ENCODE results near the gene KAZALD1.

The KAZALD1 gene

DNA sequence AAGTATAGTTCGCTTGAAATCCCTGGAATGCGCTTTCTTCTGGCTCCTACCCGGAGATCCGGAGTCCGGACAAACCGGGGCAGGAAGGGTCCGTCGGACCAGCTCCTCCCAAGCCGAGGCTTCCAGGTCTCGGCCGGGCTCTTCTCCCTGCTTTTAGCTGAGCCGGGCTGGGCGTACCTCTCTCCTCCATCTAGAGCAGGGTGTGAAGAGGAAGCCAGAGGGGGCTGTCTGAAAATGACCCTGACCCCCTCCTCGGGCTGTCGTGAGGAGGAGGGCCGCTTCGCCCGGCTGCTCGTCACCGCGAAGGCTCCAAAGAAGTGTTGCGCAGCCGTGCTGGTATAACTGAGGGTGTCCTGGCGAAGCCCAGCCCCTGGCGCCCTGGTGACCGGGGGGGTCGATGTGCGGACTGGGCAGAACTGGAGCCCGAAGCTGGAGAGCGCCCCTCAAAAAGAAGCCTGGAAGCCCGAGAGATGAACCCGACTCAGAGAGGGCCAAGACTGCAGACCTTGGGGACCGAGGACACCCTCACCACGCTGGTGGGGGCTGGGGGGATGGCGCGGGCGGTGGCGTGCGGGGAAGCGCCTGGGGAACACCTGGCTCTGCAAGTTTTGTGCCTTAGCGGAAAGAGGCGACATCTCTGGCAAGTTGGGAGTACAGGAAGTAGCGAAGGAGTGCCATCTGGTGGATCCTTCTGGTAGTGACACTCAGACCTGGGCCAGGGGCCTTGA lies 5.7 kb downstream of the KAZALD1 start:
- peak; percentile 79 for DNase-seq

DNA sequence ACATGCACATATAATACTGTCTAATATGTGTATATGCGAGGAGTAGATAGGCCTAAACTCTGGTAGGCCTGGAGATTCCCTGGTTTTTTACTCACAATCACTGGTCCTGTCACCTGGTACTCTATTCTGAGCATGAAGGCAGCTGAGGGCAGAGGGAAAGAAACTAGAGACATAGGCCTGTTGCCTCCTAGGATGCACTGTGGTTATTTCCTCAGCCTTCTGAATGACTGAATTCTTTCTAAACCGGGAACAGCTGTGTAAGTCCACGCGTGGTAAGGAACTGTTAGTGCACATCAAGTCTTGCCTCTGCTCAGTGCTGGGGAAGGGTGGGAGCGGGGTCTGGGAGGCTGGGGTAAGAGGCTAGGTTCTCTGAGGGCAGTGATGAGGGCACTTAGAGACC lies 7.7 kb downstream of the KAZALD1 start:
- no peak for DNase-seq

DNA sequence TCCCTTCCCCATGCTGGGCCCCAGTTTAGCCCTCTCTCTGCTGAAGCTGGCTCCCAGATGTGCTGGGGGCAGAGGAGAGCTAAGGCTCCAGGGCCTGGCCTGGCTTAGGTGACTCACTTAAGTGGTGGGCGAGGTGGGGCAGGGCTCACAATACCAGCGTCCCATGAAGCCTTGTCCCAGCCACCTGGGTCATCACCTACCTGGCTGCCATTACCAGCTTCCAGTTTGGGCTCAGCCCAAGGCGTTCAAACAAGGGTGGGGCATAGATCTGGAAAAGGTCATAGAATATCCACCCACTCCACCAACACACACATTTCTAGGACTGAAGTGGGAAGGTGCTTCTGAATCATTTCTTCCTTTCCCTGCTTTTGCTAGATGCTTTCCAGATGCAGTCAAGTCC lies 8.3 kb downstream of the KAZALD1 start:
- DNase-seq = no peak

DNA sequence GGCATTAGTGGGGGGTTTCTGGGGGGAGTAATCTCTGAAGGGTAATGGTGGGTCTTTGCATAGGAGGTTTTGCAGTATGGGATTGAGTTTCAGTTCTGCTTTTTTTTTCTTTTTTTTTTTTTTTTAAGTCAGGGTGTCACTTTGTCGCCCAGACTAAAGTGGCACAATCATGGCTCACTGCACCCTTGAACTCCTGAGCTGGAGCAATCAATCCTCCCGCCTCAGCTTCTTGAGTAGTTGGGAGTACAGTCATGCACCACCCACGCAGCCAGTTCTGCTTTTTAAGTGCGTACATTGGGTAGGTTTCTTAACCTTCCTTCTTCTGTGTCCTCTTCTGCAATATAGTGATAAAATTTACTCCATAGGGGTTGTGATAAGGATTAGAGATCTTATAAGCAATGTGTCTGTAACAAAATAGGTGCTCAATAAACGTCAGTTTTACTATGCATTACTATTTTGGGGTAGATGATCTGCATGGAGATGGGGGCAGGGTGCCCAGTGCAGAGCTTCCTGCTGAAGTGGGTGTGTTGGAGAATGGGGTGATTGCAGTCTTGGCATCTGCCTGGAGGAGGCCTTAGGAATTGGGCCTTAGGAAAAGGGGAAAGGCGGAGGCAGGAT lies 9.6 kb downstream of the KAZALD1 start:
- DNase-seq = peak; percentile 48

- DNase-seq = no peak
Observed at GRCh38 chr10:101071885-101072433, 10.2 kb downstream of the KAZALD1 start.

- no peak for DNase-seq
Observed at GRCh38 chr10:101072923-101073322, 11.1 kb downstream of the KAZALD1 start.

DNA sequence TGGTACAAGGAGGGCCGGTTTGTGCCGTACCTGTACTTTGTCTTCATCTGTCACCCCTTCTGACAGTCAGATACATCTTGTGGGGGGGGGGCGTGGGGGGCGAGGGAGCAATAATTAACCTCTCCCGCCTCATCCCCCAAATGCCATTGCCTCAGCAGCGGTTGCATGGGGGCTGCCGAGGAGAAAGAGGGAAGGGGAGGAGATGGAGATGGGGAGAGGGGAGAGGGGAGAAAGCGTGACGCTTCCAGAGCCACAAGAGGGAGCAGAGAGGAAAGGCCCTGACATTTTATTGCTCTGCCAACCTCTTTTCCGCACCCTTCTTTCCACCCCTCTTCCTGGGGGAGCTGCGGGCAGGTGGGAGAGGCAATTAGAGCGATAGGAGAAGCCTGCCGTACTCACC lies 11.8 kb downstream of the KAZALD1 start:
- no peak for DNase-seq

DNA sequence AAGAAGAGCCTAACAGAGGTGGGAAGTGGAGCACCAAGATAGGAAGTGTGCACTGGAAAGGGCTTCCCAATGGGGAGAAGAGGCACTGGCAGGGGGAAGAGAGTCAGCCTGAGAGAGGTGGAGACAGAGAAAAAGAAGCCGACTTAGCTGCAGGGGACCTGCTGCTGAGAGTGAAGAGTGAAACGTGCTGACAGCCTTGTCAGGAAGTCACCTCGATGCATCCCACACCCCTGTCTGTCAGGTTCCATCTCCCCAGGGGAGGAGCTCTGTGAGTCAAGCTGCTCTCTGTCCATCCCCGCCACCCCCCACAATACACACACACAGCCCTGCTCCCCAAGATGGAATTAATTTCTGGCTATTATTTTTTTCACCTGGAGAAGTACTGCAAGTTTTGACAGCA lies 14.0 kb downstream of the KAZALD1 start:
- no peak for DNase-seq

DNA sequence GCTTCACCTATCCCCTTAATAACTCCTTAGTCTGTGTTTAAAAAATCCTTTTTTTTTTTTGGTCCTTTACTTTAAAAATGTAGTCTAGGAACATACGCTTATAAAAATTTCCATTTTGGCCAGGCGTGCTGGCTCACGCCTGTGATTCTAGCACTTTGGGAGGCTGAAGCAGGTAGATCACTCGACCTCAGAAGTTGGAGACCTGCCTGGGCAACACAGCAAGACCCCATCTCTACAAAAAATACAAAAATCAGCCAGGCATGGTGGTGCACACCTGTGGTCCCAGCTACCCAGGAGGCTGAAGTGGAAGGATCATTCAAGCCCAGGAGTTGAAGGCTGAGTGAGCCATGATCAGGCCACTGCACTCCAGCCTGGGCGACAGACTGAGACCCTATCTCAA lies 14.8 kb downstream of the KAZALD1 start:
- no peak for DNase-seq

DNA sequence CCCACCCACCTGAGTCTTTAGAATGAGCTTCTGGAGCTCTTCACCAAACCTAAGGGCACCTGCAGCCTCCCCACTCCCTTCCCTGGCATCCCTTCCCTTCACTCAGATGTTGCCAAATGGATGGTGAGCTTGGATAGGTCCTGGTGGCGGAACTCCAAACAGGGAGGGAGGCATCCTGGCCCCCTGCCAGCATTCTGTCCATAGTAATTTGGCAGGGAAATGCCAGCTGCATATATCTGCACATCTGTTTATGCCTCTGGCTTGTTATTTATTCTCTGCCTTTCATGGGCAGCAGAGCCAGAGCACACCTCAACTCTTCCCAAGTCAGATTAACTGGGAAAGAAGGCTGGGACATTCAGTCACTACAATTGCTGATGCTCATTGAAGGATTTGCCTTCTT lies 18.1 kb downstream of the KAZALD1 start:
- no peak for DNase-seq

- no peak for DNase-seq
Observed at GRCh38 chr10:101080933-101081931, 19.4 kb downstream of the KAZALD1 start.

DNA sequence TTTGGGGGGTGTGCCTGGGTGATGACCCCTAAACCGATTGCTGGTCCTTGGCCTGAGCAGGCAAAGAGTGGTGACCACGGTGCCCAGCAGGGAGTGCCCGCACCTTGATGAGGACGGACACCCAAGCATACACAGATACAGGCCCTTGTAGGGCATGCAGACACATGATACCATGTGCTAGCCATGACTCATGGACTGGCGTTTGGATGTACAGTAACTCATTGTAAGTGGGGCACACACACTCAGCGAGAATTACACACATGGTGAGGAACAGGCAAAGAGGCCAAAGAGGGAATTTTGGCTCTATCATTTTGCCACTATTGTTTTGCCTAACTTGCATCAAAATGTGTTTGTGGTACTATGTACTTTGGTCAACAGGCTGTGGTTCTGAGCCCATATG lies 24.1 kb downstream of the KAZALD1 start:
- no peak for DNase-seq

GRCh38 chr10:101087376-101087775 lies 25.6 kb downstream of the KAZALD1 start:
- DNase-seq = no peak

GRCh38 chr10:101087965-101088364 lies 26.2 kb downstream of the KAZALD1 start:
- no peak for DNase-seq

DNA sequence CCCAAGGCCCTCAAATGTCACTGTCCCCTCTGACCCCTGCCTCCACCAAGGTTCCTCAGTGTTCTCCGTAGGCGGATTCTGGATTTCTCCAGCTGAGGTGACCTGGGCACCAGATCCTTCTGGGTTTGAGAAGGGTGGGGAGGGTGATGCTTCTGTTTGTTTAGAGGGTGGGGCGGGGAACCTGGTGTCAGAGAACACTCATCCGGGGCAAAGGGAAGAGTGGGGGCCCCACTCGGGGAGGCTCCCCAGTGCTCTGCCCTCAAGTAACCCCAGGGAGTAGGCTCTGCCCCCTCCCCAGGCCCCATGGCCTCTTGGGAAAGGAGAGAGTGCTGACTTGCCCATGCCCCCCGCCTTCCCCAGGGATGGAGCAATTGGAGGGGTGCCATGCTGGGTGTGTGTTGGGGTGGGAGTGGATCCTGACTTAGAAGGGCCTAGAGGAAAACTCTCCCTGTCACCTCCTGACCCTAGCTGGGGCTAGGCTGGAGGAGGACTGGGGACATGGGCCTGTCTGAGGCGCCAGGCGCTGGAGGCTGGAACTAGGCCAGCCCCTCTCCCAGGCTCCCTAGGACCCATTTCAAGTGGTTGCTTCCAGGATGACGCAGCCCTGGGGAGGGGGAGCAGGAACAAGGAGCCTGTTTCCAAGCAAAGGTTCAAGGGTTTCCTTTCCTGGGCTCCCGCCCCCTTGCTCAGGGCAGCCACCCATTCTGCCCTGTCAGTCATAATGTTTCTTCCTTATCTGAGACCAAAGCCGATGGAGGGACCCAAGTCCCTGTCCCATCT lies 27.9 kb downstream of the KAZALD1 start:
- no peak for DNase-seq

GRCh38 chr10:101090597-101090996 lies 28.8 kb downstream of the KAZALD1 start:
- no peak for DNase-seq

DNA sequence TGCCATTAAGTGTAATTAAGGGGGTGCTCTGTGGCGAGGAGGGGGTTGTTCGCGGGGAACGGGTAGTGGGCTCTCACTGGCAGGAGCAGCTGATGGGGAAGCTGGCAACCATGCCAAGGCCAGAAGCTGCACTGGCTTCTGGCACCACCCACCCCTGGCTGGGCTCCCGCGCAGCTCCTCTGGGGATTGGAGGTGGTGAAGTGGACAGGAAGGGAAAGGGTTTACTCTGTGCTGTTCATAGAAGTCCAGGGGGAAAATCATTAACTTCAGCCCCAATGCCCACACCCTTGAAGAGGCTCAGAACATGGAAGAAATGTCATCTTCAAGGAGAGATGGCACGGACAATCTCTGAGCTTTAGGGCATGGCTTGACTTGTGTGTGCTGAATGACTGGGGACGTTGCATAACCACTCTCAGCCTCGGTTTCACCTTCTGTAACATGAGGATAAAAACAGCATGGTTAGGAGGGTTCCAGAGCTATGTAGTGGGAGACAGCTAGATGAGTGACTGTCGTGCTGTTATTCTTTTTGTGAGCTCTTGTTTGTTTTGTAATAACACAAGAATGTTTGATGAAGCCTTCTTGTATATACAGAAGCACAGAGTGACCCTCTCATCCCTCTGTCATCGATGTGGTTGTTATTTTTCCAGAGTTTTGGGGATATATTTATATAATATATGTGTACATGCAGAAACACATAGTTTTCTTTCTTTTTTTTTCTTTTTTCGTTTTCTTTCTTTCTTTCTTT lies 29.9 kb downstream of the KAZALD1 start:
- DNase-seq = no peak

- no peak for DNase-seq
Observed at GRCh38 chr10:101092881-101093354, 31.1 kb downstream of the KAZALD1 start.

DNA sequence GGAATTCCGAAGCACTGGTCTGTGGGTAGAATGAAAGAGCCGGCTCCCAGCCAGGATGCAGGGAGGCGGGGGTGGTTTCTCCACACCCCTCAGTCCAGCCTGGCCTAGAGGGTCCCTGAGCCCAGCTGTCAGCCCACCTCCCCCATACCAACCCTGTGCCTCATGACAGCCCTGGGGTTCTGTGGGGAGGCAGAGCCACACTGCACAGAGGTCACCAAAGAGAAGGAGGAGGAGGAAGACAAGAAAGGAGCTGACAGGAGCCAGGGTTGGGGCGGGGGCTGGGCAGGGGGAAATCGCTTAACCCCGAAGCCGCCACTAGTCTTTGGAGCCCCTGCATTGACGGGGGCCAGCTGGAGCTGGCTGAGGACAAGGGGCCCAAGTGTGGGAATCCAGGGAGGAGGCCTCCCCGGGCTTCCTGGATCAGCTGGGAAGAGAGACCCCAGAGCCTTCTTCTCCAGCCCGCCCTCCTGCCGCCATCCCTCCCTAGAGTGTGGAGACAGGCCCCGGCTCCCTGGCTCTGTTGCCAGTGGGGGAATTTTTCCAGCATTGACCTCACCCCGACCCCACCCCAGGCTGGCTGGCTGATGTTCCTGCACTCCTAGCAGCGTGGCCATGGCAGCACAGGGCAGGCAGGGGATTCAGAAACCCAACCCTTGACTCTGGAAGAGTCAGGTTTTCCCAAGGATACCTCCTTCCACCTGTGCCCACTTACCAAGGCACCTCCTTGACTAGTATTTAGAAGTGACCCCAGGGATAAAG lies 32.5 kb downstream of the KAZALD1 start:
- DNase-seq = no peak

- no peak for DNase-seq
Observed at GRCh38 chr10:101095004-101095403, 33.2 kb downstream of the KAZALD1 start.

Data from stimulated activated CD4-positive, alpha-beta T cell treated with anti-CD3 and anti-CD28 coated beads, Interleukin-1b, Interleukin-23, amount 100 ng/mL, for 48 hours (primary cell).